MCF 10A (cell line): ENCODE measurements around the gene ACTN4. TPM values are rescaled to one million over a fixed set of nuclear protein-coding genes. Genes with fewer than 3 reads are reported as not detected.

ENCODE experiments used
- BruUV-seq: library from RNA; stranded (reverse); fragments of 400-500 nt; replicated peaks from 2 replicates; lab custom pipeline; 2021; lab: Mats Ljungman, UMichigan
- CTCF ChIA-PET: fragments of 300-600 bp; sonication (Branson Sonifier 250); formaldehyde crosslinking; extraction: SDS; loops from one replicate; lab custom pipeline; 2021; ENCODE audit warnings: antibody characterized with exemption, inconsistent platforms; lab: Yijun Ruan, JAX
- POLR2A ChIA-PET: fragments of 300-600, 350-650 bp; sonication (Branson Sonifier 250); formaldehyde crosslinking; extraction: SDS; loops from one replicate; lab custom pipeline; 2020; ENCODE audit warnings: antibody characterized with exemption, inconsistent platforms; lab: Yijun Ruan, JAX
- DNase-seq: peaks from one replicate; pipeline ENCODE4 v3.0.0-alpha.2; 2018; ENCODE audit not compliant: unreplicated experiment
- H3K27ac Mint-ChIP-seq: one replicate; pipeline ENCODE4 v1.8.0; 2022; ENCODE audit warnings: mild to moderate bottlenecking, low read depth, mixed read lengths; ENCODE audit not compliant: unreplicated experiment
- H3K27me3 Mint-ChIP-seq: one replicate; pipeline ENCODE4 v1.8.0; 2022; ENCODE audit warnings: mixed read lengths; ENCODE audit not compliant: insufficient read depth, unreplicated experiment
- H3K36me3 Mint-ChIP-seq: one replicate; pipeline ENCODE4 v1.8.0; 2022; ENCODE audit warnings: mild to moderate bottlenecking, moderate library complexity, mixed read lengths; ENCODE audit not compliant: insufficient read depth, unreplicated experiment
- H3K4me1 Mint-ChIP-seq: one replicate; pipeline ENCODE4 v1.8.0; 2022; ENCODE audit warnings: mixed read lengths; ENCODE audit not compliant: insufficient read depth, unreplicated experiment
- H3K4me3 Mint-ChIP-seq: one replicate; pipeline ENCODE4 v1.8.0; 2022; ENCODE audit warnings: mild to moderate bottlenecking, moderate library complexity, mixed read lengths; ENCODE audit not compliant: unreplicated experiment
- H3K9me3 Mint-ChIP-seq: one replicate; pipeline ENCODE4 v1.8.0; 2022; ENCODE audit warnings: mixed read lengths; ENCODE audit not compliant: unreplicated experiment
- CTCF ChIP-seq: fragments of 200-600 bp; IDR thresholded peaks from one replicate; pipeline ENCODE4 v1.8.0; 2022; ENCODE audit warnings: antibody characterized with exemption, mild to moderate bottlenecking; ENCODE audit not compliant: unreplicated experiment
- intact Hi-C: fragments of 100-400 bp; cut with micrococcal nuclease; formaldehyde crosslinking; loops from 2 replicates; pipeline ENCODE4 v1.14.1; 2022
- total RNA-seq: library from RNA; stranded (reverse); gene quantifications from 2 replicates; pipeline ENCODE4 v1.2.3, GENCODE V29; 2022

Gene ACTN4
- total RNA-seq, 1 experiment from 2014 or later = 300 TPM

DNA sequence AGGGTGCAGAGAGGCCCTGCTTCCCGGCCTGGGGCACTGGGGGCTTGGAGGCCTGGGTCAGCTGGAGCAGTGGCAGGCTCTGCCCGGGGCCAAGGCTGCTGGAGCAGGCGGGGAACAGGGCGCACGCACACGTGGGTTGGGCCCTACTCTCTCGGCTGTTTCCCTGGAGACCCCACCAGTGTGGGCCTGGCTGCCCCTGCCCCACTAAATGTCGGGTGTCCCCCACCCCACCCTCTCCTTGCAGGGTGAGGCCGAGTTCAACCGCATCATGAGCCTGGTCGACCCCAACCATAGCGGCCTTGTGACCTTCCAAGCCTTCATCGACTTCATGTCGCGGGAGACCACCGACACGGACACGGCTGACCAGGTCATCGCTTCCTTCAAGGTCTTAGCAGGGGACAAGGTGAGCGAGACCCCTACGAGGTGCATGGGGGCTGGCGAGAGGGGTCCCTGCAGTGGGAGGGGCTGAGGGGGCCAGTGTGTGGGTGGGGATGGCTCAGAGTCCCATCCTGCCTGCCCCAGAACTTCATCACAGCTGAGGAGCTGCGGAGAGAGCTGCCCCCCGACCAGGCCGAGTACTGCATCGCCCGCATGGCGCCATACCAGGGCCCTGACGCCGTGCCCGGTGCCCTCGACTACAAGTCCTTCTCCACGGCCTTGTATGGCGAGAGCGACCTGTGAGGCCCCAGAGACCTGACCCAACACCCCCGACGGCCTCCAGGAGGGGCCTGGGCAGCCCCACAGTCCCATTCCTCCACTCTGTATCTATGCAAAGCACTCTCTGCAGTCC, 81.5 kb downstream of the ACTN4 start:
- Mint-ChIP-seq H3K9me3 (no peaks in the 10 kb centered on the region), H3K27ac (no peak overlapping the region), H3K4me3 (no peak overlapping the region), H3K4me1 (peaks cover 22% of the 10 kb centered on the region), H3K36me3 (peaks cover 85% of the 10 kb centered on the region), H3K27me3 (no peaks in the 10 kb centered on the region)
- BruUV-seq = no TSS peak
- intact Hi-C loops = loop anchor here (2.0 kb wide), 1 partner anchor 110 kb away; no protein-coding TSS in a partner anchor
- no peak for DNase-seq
- no peak for TF ChIP-seq CTCF
- ChIA-PET POLR2A (interaction anchor here (0.7 to 1.5 kb wide), 3 partner anchors 10 to 172 kb away, joined by 3 to 8 read pairs (median 4); no protein-coding TSS in a partner anchor), CTCF (interaction anchor here (0.7 to 1.4 kb wide), 4 partner anchors 9 to 213 kb away, joined by 3 to 4 read pairs (median 4); no protein-coding TSS in a partner anchor)

DNA sequence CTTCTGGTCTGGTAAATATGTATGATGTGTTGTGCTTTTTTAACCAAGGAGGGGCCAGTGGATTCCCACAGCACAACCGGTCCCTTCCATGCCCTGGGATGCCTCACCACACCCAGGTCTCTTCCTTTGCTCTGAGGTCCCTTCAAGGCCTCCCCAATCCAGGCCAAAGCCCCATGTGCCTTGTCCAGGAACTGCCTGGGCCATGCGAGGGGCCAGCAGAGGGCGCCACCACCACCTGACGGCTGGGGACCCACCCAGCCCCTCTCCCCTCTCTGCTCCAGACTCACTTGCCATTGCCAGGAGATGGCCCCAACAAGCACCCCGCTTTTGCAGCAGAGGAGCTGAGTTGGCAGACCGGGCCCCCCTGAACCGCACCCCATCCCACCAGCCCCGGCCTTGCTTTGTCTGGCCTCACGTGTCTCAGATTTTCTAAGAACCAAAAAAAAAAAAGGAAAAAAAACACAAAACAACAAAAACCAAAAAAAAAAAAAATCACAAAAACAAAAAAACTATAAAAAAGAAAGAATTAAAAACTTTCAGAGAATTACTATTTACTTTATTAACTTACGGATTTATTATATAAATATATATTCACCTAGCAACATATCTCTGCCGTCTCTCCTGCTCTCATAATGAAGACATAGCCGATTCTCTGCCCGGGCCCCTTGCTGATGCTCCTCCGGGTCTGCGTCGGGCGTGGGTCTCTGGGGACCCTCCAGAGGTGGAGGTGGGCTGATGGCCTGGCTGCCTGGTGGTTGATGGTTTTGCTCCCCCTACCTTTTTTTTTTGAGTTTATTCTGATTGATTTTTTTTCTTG, 82.4 kb downstream of the ACTN4 start:
- peak; percentile 64 for DNase-seq
- TSS peak; percentile 70 for BruUV-seq
- Mint-ChIP-seq H3K4me3 (no peak overlapping the region), H3K27ac (peak overlapping the region; percentile 65), H3K4me1 (peaks cover 23% of the 10 kb centered on the region), H3K36me3 (peaks cover 83% of the 10 kb centered on the region), H3K9me3 (no peaks in the 10 kb centered on the region), H3K27me3 (no peaks in the 10 kb centered on the region)
- ChIA-PET CTCF (interaction anchor here (0.6 to 1.0 kb wide), 4 partner anchors 15 to 321 kb away, joined by 3 to 4 read pairs (median 3); no protein-coding TSS in a partner anchor), POLR2A (interaction anchor here (0.9 to 1.5 kb wide), 2 partner anchors 108 to 109 kb away, joined by 3 to 6 read pairs; no protein-coding TSS in a partner anchor)
- peak; percentile 78 for TF ChIP-seq CTCF
- intact Hi-C loops = loop anchor here (2.0 kb wide), 1 partner anchor 109 kb away; no protein-coding TSS in a partner anchor

- peak overlapping the region; percentile 65 for H3K27ac Mint-ChIP-seq
- POLR2A ChIA-PET = interaction anchor here (0.9 to 1.5 kb wide), 2 partner anchors 107 to 108 kb away, joined by 3 to 6 read pairs; no protein-coding TSS in a partner anchor
- H3K4me3 Mint-ChIP-seq = no peak overlapping the region
- peaks cover 78% of the 10 kb centered on the region for H3K36me3 Mint-ChIP-seq
- CTCF ChIA-PET = interaction anchor here (0.6 to 1.1 kb wide), 6 partner anchors 23 to 321 kb away, joined by 3 to 4 read pairs (median 3); no protein-coding TSS in a partner anchor
- no peaks in the 10 kb centered on the region for H3K9me3 Mint-ChIP-seq
- no peaks in the 10 kb centered on the region for H3K27me3 Mint-ChIP-seq
- no peak for DNase-seq
- intact Hi-C loops = no loop called here
- no peak for TF ChIP-seq CTCF
- peaks cover 27% of the 10 kb centered on the region for H3K4me1 Mint-ChIP-seq
- BruUV-seq = no TSS peak
These were observed 83.0 kb downstream of the ACTN4 start for GRCh38 chr19:38730470-38730730.
